WI38 (cell line): ENCODE measurements around the gene SRPK1.

Experiments
- H3K4me3 ChIP-seq: 2 replicates; pipeline ENCODE4 v1.5.1; 2011; ENCODE audit warnings: low read depth, mild to moderate bottlenecking, control low read depth, low read length
- CTCF ChIP-seq: IDR thresholded peaks from 2 replicates; pipeline ENCODE4 v1.5.1; 2012; ENCODE audit warnings: low read depth, mild to moderate bottlenecking, control low read depth, low read length

The SRPK1 gene

GRCh38 chr6:35920793-35921732 is at the start of gene SRPK1:
TSS of gene SRPK1 (minus strand) at chr6:35921098. CDS start at chr6:35921056, 42 bp downstream.
- peak within 1 kb of the TSS; percentile 83 for H3K4me3 ChIP-seq
- no peak for TF ChIP-seq CTCF

GRCh38 chr6:35970181-35970580 is 49.3 kb upstream of the SRPK1 start:
- TF ChIP-seq CTCF: no peak
- no peak overlapping the region for H3K4me3 ChIP-seq

- no peak overlapping the region for H3K4me3 ChIP-seq
- TF ChIP-seq CTCF: no peak
Observed at GRCh38 chr6:35969646-35970045, 48.7 kb upstream of the SRPK1 start.

GRCh38 chr6:35968821-35969220 is 47.9 kb upstream of the SRPK1 start:
- TF ChIP-seq CTCF: no peak
- no peak overlapping the region for H3K4me3 ChIP-seq

GRCh38 chr6:35967076-35967774 is 46.3 kb upstream of the SRPK1 start:
- no peak for TF ChIP-seq CTCF
- no peak overlapping the region for H3K4me3 ChIP-seq

GRCh38 chr6:35962779-35963560 is 42.1 kb upstream of the SRPK1 start:
- no peak for TF ChIP-seq CTCF

More at GRCh38 chr6:35962779-35963560, 42.1 kb upstream of the SRPK1 start:
- no peak overlapping the region for H3K4me3 ChIP-seq
